ENCODE measurements around the gene F10.
"Not testable (repeated sequence)": the region's sequence is repeated elsewhere in the genome, so short reads cannot be mapped to it uniquely, and the experiment has no call there.

Gene F10

GRCh38 chr13:113155982-113156655 lies 33.5 kb downstream of the F10 start:
- no peak for DNase-seq

GRCh38 chr13:113157206-113157928 lies 34.8 kb downstream of the F10 start:
- no peak for DNase-seq

- no peak for DNase-seq
These were observed 35.5 kb downstream of the F10 start, which contains the start of gene PROZ for GRCh38 chr13:113157929-113158747. TSS of gene PROZ (plus strand) at chr13:113158648. CDS start at chr13:113158661, 13 bp downstream.

- DNase-seq, result no peak
These were observed 36.3 kb downstream of the F10 start for GRCh38 chr13:113158946-113159345.

- no peak for DNase-seq
These were observed 37.1 kb downstream of the F10 start for GRCh38 chr13:113159701-113160100.

- no peak for DNase-seq
These were observed 38.4 kb downstream of the F10 start for GRCh38 chr13:113160983-113161382.

GRCh38 chr13:113161433-113161832 lies 38.8 kb downstream of the F10 start:
- no peak for DNase-seq

GRCh38 chr13:113161975-113162374 lies 39.4 kb downstream of the F10 start:
- not testable (repeated sequence) for DNase-seq

GRCh38 chr13:113162783-113163685 lies 40.4 kb downstream of the F10 start:
- DNase-seq, result no peak

- no peak for DNase-seq
These were observed 41.9 kb downstream of the F10 start for GRCh38 chr13:113164492-113164891.

- DNase-seq, result no peak
These were observed 43.7 kb downstream of the F10 start for GRCh38 chr13:113166266-113166665.

GRCh38 chr13:113166681-113167080 lies 44.1 kb downstream of the F10 start:
- DNase-seq, result no peak

GRCh38 chr13:113167155-113167554 lies 44.6 kb downstream of the F10 start:
- no peak for DNase-seq

GRCh38 chr13:113167575-113167974 lies 45.0 kb downstream of the F10 start:
- no peak for DNase-seq

- DNase-seq, result no peak
These were observed 45.6 kb downstream of the F10 start for GRCh38 chr13:113168211-113168610.

- no peak for DNase-seq
These were observed 47.0 kb downstream of the F10 start for GRCh38 chr13:113169277-113170272.

- no peak for DNase-seq
These were observed 47.9 kb downstream of the F10 start for GRCh38 chr13:113170511-113170910.

GRCh38 chr13:113171250-113172125 lies 48.9 kb downstream of the F10 start:
- DNase-seq, result no peak

GRCh38 chr13:113172419-113172926 lies 49.9 kb downstream of the F10 start:
- DNase-seq, result no peak

- peak; percentile 59 for DNase-seq
These were observed 53.7 kb downstream of the F10 start for GRCh38 chr13:113176280-113176679.
